Pancreas (tissue), 10 donors: ENCODE results near the gene FAM180B. TPM values are rescaled to one million over a fixed set of nuclear protein-coding genes. Genes with fewer than 3 reads are reported as not detected.
A peak's percentile ranks its signal among the peaks of the same experiment; 100 is the strongest.

Experiments used
- ATAC-seq, 4 donors: fragments of 200-7000 bp; cut with Tn5 transposase; one replicate each; pipeline versions ENCODE4 v1.8.0 to v1.9.1; 2020; ENCODE audit warnings: mild to moderate bottlenecking in 4 of 4, moderate library complexity in 4 of 4
- DNase-seq, 6 donors: peaks; one replicate each; pipeline ENCODE4 v3.0.0-alpha.2; 2020
- FAIRE-seq: peaks from 2 replicates; lab custom pipeline; 2012; peaks lifted over from hg19 to GRCh38; lab: Jason Lieb, UNC
- H3K27ac ChIP-seq, 4 donors: fragments of 200-600 bp; sonication (generic); 1 replicate in 3 of 4; 2 replicates in 1 of 4; pipeline versions ENCODE4 v1.5.0 to v1.8.0; 2020
- H3K27me3 ChIP-seq, 4 donors: fragments of 200-600 bp; one replicate each; pipeline ENCODE4 v1.8.0; 2021
- H3K36me3 ChIP-seq, 3 donors: fragments of 200-600 bp; sonication (generic) in 1 of 3; one replicate each; pipeline versions ENCODE4 v1.5.0 to v1.8.0; 2020 to 2021
- H3K4me1 ChIP-seq, 3 donors: fragments of 200-600 bp; one replicate each; pipeline ENCODE4 v1.8.0; 2021
- H3K4me3 ChIP-seq, 4 donors: fragments of 200-600 bp; sonication (generic) in 2 of 4; one replicate each; pipeline versions ENCODE4 v1.5.0 to v1.8.0; 2020 to 2021
- H3K9me3 ChIP-seq, 4 donors: fragments of 200-600 bp; one replicate each; pipeline ENCODE4 v1.8.0; 2021
- CTCF ChIP-seq, 4 donors: fragments of 200-600 bp; sonication (generic) in 3 of 4; IDR thresholded peaks; one replicate each; pipeline versions ENCODE4 v1.5.0 to v1.8.0; 2021; ENCODE audit warnings: antibody characterized with exemption in 4 of 4
- WGBS, 2 donors: extraction: QIAGEN DNeasy Blood & Tissue Kit; methylation state at CpG; one replicate each; pipeline ENCODE4 v1.1.7; 2013; 5-methylcytosine and 5-hydroxymethylcytosine counted together
- intact Hi-C, 3 donors: fragments of 100-400 bp; cut with DNase I; formaldehyde crosslinking; loops; one replicate each; pipeline versions ENCODE4 v1.11.1 to v1.14.2; 2022
- polyA plus RNA-seq, 2 donors: library from polyadenylated mRNA; stranded (reverse); fragments of 200-250 nt; gene quantifications; one replicate each; pipeline ENCODE4 v1.2.3, GENCODE V29; 2013
- total RNA-seq, 6 donors: library from RNA; stranded (reverse); fragmentation: NEBNext Ultra II Directional in 4 of 6; extraction: Animal tissue kit (Norgen Biotek cat#: 25700) in 4 of 6; gene quantifications; one replicate each; pipeline versions ENCODE4 v1.2.1 to v1.2.4, GENCODE V29; 2021 to 2023
- donor health status: healthy with polysubstance abuse.
- donor health status: DM: no; HTN: no; CAD: no; lungs with moderate emphysema.
- donor health status: DM: no; HTN: no; CAD: no.
- donor health status: control.
- donor health status: control.
- donor health status: Bipolar disorder and iron deficiency.
- donor health status: DM: yes; HTN: yes; CAD: no.
- donor health status: DM: no; HTN: no; CAD: no.
- donor health status: DM: no; HTN: no; CAD: no.
- donor health status: DM: yes; HTN: yes; CAD: no.

Gene FAM180B
- total and polyA plus RNA-seq, 8 donors, result 0.17 TPM; not detected in 7

- Histone ChIP-seq H3K27me3 (no peaks in the 10 kb centered on the region), H3K4me3 (no peak overlapping the region), H3K9me3 (no peaks in the 10 kb centered on the region), H3K4me1 (peaks cover 0 to 5% (median 4%) of the 10 kb centered on the region in 3 donors), H3K36me3 (peaks cover 0 to 27% (median 4%) of the 10 kb centered on the region in 3 donors), H3K27ac (no peak overlapping the region)
- 62 to 68% methylated on average over 8 of the region's 8 CpGs for WGBS, 2 donors
- ATAC-seq (no peak), DNase-seq (peak in 1 of 6 donors; percentile 36), FAIRE-seq (no peak)
- no peak for TF ChIP-seq CTCF (IDR thresholded peaks at IDR 0.05)
- intact Hi-C loops, result no loop called here
These were observed 13.7 kb upstream of the FAM180B start for GRCh38 chr11:47572715-47573255.

GRCh38 chr11:47573321-47573720 lies 13.2 kb upstream of the FAM180B start:
- TF ChIP-seq CTCF (IDR thresholded peaks at IDR 0.05), result no peak
- peaks cover 0 to 10% (median 10%) of the 10 kb centered on the region in 3 donors for H3K4me1 ChIP-seq
- H3K36me3 ChIP-seq, result peaks cover 0 to 27% (median 4%) of the 10 kb centered on the region in 3 donors
- ATAC-seq (no peak), DNase-seq (peak in 1 of 6 donors; percentile 28), FAIRE-seq (no peak)
- no peaks in the 10 kb centered on the region for H3K9me3 ChIP-seq
- 83 to 86% methylated on average over 11 of the region's 11 CpGs for WGBS, 2 donors
- H3K4me3 ChIP-seq, result no peak overlapping the region
- H3K27me3 ChIP-seq, result no peaks in the 10 kb centered on the region
- H3K27ac ChIP-seq, result no peak overlapping the region
- intact Hi-C loops, result no loop called here

- Histone ChIP-seq H3K9me3 (no peaks in the 10 kb centered on the region), H3K36me3 (peaks cover 2 to 25% (median 16%) of the 10 kb centered on the region in 3 donors), H3K4me3 (peak overlapping the region in 1 of 4 donors; percentile 94), H3K4me1 (peaks cover 0 to 15% (median 12%) of the 10 kb centered on the region in 3 donors), H3K27ac (no peak overlapping the region), H3K27me3 (no peaks in the 10 kb centered on the region)
- WGBS, 2 donors, result 68 to 69% methylated on average over 13 of the region's 13 CpGs
- DNase-seq (no peak), FAIRE-seq (no peak), ATAC-seq (no peak)
- no peak for TF ChIP-seq CTCF (IDR thresholded peaks at IDR 0.05)
- intact Hi-C loops, result no loop called here
These were observed 8.9 kb upstream of the FAM180B start for GRCh38 chr11:47577460-47578041.

GRCh38 chr11:47578524-47579494 lies 7.7 kb upstream of the FAM180B start, which contains the start of the genes KBTBD4 and NDUFS3:
TSS of gene KBTBD4 (minus strand) at chr11:47578970. CDS start at chr11:47578951, 19 bp downstream.
TSS of gene NDUFS3 (plus strand) at chr11:47579074. CDS start at chr11:47579092, 18 bp downstream.
- Histone ChIP-seq H3K4me3 (peak within 1 kb of the TSS; percentile 79 to 96 (median 94)), H3K4me1 (peaks cover 0 to 15% (median 12%) of the 10 kb centered on the region in 3 donors), H3K36me3 (peaks cover 5 to 31% (median 26%) of the 10 kb centered on the region in 3 donors), H3K27me3 (no peaks in the 10 kb centered on the region), H3K9me3 (no peaks in the 10 kb centered on the region), H3K27ac (peak within 1 kb of the TSS; percentile 61 to 85 (median 78))
- ATAC-seq, result peak; percentile 97 to 99 (median 98)
- peak; percentile 86 to 96 (median 88) for DNase-seq
- intact Hi-C loops, result no loop called here
- no peak for FAIRE-seq
- WGBS, 2 donors, result 0% methylated on average over 70 to 72 of the region's 72 CpGs
- no peak for TF ChIP-seq CTCF (IDR thresholded peaks at IDR 0.05)
